PFSK-1 (cell line): Measurements from ENCODE around the gene PIH1D1.

Experiments used
- POLR2AphosphoS5 ChIP-seq: IDR thresholded peaks from 2 replicates; pipeline ENCODE4 v1.6.1; 2012; ENCODE audit warnings: low read depth, mild to moderate bottlenecking, control low read depth, low read length, moderate library complexity
- REST ChIP-seq, 2 experiments: IDR thresholded peaks; 2 replicates each; pipeline versions ENCODE4 v1.6.1 to v1.8.0; 2011 to 2012; ENCODE audit warnings: low read depth in 2 of 2, low read length in 2 of 2, control low read depth in 1 of 2, inconsistent platforms in 1 of 2, mild to moderate bottlenecking in 1 of 2, moderate library complexity in 1 of 2; ENCODE audit not compliant: insufficient read depth in 1 of 2
- TAF1 ChIP-seq: IDR thresholded peaks from 2 replicates; pipeline ENCODE4 v1.6.1; 2012; ENCODE audit warnings: low read length, control low read depth, borderline replicate concordance; ENCODE audit not compliant: insufficient read depth

GRCh38 chr19:49425922-49426592 lies 25.6 kb downstream of the PIH1D1 start:
- no peak for TF ChIP-seq REST (IDR thresholded peaks at IDR 0.05; ENCODE audit: insufficient read depth in 1 of 2, low read depth in 2 of 2, low read length in 2 of 2)
- no peak for TF ChIP-seq TAF1
- TF ChIP-seq POLR2AphosphoS5, result no peak
